ENCODE results near the gene SUPT3H. TPM values are rescaled to one million over a fixed set of nuclear protein-coding genes. Genes with fewer than 3 reads are reported as not detected.
A peak's percentile ranks its signal among the peaks of the same experiment; 100 is the strongest.

SUPT3H gene
- 5.3 and 8.2 TPM in 2 replicates for total RNA-seq (2014; rRNA removed; shearing (Covaris generic))

DNA sequence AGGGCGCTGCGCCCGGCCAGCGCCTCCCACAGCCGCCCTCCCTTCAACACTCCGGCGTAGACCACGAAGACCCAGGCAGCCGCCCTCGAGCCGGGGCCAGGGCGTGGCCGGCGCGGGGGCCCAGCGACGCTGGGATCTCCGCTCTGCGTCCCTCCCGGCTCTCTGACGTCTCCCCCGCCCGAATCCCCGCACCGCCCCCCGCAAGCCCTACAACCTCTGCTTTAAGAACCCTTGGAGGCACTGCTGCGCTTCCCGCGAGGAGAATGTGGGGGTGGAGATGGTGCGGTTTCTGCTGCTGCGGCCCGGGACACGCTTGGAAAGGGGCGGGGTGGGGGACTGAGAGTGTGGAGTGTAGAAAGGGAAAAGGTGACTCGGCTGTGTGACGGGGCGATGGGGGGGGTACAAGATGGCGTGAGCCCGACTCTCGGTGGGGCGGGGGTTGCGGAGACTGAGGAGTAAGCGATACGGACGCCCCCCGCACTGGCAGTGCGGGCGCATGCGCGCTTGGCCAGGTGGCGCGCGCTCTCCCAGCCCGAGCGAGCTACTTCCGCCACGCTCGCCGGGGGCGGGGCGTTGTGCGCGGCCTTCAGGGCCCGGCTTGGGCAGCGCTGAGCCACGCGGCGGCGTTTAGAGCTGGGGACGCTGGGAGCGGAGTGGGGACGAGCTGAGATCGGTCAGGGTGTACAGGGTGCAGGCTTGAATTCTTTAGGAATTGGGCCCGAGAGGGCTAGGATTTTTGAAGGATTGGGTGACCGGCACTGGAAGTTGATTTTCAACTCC, at the start of gene SUPT3H:
SUPT3H (minus strand) TSS at position 381 of the 780 bp plus-strand sequence.
- DNase-seq (ENCODE audit: low spot score): peak; percentile 83

DNA sequence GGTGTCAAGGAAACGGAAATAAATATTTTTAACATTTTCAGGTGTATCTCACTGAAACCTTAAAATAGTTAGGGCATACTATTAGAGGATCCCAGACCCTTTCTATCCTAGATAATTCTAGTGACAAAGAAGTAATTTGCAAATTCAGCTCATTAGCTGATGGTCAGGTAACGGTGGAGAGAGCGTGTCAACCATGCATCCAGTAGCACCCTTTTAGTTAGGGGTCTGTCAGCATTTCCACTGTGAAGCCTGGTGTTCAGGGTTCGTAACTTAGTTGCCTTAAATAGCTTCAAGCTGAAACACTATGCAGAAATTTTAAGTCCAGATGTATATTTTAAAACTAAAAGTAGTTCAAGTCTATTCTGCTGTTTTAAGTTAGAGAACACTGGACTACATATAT, 48.5 kb upstream of the SUPT3H start:
- no peak for DNase-seq (ENCODE audit: low spot score)

DNA sequence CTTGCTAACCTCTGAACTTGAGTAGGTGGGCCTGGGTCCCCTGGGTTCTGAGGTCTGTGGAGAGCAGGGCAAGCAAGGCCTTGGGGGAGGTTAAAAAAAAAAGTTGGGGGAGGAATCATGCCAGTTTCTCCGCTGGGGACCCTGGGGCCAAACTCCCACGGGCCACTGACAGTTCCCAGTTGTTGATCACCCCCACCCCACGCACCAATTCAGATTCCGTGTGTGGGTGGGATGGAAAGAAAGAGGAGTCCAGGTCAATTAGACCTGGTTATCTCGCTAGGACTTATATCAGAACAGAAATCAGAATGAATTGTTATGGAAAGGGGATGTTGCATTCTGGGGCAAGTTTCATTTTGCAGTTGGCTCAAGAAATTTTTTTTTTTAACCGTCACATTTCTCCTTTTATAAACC, 46.7 kb upstream of the SUPT3H start:
- no peak for DNase-seq (ENCODE audit: low spot score)

DNA sequence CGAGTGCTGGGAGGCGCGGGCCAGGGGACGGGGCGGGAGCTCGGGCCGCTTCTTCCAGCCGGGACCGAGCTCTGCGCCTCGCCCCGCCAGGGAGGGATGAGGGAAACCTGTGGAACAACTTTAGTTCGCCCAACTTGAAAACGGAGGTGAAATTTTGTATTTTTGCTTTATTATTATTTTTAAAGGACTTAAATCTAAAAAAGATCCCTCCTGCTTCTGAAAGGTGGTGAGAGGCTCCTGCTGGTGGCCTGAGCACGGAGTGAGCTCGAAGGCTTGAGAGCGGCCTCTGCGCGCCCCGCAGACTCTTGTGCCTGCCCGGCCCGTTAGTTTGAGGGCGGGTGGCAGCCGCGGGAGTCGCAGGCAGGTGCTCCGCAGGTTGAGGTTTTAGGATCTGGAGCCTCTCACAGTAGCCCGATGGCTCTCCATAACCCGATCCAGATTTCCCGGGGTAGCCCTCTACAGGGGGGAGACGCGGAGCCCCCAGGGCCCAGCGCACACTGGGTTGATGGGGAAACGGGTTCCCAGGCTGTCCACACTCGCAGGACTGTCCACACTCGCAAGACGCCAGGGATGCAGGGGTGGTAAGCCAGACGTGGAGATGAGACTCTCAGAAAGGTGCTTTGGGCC, 46.2 kb upstream of the SUPT3H start:
- DNase-seq (ENCODE audit: low spot score): no peak

DNA sequence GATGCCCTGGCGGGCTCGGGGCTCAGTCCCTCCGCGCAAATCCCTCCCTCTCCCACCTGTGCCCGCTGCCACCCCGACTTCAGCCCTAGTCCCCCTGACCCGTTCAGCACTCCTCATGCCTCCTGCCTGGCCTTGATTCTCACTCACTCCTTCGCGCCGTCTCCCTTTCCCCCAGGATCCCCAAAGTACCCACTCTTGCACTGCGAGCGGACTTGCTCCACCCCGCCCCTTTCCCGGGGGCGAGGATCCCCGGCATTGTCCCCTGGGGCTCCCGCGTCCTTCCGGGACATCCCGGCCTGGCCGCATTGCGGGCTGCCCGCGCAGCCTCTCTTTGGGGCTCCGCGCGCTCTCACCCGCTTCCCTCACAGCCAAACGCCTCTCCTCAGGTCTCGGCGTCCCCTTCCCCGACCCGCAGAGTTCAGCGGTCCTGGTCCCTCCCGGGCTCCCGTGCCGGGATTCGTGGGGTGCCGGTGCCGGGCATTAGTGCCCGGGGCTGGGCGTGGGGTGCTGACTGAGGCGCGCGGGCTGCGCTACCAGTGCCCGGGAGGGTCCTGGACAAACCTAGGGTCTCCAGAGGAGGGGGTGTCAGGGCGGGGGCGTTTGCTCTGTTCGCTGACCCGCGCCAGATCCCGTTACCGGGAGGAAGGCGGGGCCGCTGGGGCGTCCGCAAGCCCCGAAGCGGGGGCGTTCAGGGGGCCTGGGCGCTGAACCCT, 45.5 kb upstream of the SUPT3H start:
- DNase-seq (ENCODE audit: low spot score): no peak

DNA sequence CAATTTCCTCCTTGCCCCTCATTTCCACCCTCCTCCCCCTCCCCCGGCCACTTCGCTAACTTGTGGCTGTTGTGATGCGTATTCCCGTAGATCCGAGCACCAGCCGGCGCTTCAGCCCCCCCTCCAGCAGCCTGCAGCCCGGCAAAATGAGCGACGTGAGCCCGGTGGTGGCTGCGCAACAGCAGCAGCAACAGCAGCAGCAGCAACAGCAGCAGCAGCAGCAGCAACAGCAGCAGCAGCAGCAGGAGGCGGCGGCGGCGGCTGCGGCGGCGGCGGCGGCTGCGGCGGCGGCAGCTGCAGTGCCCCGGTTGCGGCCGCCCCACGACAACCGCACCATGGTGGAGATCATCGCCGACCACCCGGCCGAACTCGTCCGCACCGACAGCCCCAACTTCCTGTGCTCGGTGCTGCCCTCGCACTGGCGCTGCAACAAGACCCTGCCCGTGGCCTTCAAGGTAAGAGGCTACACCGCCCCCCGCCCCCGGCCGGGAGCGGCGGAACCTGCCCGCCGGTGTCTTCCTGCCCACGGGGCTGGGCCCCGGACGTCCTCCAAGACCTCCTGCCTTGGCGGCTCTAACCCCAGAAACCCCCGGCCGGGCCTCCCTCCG, 44.9 kb upstream of the SUPT3H start:
- no peak for DNase-seq (ENCODE audit: low spot score)

DNA sequence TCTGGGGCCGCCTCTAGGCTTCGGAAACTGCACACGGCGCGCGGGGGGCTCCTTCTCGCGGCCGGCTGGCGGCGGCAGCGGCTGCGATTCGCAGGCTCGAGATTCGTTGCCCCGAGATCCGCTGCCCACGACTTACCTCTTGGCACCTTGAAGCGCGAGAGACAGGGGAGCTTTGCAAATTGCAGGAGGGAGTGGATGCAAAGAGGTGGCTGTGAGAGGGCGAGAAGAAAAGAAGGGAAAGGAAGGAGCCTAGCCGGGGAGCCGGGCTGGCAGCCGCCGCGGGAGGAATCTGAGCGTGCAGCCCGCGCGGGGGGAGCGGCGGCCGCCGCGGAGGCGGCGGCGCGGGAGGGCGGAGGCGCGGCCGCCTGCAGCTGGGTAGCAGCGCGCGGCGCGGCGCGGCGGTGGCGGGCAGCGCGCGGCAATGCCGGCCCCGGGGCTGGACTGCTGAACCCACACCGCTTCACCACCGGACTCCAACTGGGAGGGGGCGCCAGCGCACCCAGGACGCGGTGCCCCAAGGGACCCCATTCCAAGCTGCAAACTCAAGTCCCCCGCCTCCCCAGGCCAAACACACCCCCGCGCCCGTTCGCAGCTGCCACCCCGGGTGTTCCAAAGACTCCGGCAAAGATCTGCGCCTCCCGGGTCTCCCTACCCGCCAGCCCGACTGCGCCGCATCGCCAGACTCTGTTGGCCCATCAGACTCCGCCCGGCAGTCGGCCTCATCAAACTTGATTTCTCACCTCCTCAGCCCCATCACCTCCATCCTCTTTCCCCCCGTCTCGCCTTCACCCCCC, 44.2 kb upstream of the SUPT3H start:
- DNase-seq (ENCODE audit: low spot score): peak; percentile 40

DNA sequence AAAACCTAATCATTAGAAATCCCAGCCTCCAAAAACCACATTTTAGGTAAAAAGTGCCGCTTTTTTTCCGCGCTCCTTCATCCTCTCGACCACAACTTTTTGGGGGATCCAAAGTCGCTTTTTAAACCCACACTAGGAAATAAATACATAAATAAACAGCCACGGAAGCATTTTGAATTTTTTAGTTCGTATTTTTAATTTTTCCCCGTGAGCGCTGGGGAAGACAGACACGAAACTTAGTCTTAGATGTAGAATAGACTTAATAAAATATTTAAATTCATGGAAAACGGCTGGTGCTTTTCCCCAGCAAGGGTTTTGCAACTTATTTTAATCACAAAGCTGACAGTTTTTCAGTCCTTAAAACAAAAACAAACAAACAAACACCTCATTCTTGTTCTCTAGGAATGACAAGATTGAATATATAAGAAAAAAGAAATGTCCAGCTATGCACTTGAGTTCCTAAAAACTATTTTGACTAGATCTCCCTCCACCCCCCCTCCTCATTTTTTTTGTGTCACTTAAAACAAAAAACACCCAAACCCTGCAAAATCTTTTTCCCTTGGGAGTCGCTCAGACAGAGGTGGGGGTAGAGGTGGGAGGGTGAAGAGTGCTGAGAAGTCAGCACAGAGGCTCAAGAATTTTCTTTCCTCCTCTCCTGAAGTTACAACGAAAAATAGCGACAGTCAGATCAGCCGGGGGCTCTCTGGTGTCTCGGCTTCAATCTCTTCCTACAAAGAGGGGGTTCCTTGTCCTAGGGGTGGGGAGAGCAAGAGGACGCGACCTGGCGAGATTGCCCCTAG, 43.4 kb upstream of the SUPT3H start:
- no peak for DNase-seq (ENCODE audit: low spot score)

DNA sequence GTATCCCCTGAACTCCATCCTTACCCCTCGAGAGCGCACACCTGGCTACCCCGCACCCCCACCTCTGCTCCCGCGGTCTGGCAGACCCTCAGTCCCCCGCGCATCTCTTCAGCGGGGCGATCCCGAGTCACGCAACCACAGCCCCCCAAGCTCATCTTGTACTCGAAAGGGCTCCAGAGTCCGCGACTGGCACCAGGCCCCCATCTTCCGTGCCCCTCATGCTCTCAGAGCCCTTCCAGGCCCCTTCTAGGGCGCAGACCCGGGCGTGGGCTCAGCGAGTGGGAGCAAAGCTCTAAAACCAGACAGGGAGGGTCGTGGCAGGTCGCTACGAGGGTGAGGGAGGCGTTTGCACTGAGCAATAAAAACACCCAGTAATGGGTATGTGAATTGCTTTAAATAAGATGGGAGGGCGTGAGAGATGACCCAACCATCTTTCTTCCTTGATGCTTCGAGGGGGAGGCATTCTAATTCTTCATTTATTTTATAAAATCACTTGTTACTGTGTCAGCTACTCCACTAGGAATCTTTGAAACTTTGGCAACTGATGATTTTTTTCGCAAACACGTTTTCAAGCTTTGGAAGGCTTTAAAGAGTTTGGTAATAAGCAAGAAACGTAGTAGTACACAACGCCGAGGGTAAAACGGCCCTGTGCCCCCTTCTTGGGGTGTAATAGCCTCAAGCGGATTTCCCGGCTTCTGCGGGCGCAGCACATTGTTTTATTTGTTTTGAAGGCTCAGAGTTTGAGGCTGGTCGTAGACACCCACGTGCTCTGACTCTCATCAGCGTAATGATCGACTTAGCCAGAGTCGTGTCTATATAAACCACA, 42.6 kb upstream of the SUPT3H start:
- DNase-seq (ENCODE audit: low spot score): no peak

DNA sequence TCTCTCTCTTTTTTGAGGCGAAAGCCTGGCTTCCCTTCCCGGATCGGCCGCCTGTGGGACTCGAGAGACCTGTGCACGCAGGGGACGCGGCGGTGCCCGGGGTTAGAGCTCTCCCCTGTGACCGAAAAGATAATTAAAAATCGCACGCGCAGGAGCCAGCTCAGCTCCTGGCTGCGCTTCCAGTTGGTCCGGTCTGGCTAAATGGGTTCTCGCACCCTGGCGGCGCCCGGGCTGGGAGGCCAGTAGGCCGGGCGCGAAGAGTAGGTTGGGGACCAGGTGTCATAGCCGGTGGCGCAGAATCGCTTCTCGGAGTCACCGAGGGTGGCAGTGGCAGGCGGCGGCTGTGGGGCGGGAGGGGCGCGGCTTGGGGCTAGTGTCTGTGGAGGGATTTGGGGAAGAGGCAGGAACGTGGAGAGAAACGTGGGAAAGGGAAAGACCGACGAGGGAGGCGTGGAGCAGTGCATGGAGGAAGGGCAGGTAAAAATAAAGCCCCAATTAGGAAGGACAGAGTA, 41.9 kb upstream of the SUPT3H start:
- no peak for DNase-seq (ENCODE audit: low spot score)

DNA sequence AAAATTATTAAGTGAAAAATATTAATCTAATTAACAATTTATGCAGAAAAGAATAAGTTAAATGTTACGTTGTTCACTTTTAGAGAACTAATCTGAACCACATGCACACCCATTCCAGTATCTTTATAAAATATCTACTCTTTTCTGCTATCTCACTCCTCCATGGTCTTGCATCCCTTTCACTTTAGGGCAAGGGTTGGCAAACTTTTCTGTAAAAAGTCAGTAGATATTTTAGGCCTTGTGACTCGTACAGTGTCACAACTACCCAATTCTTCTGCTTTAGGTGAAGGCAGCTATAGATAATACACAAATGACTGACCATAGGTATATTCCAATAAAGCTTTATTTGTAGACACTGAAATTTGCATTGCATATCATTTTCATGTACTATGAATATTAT, 39.7 kb upstream of the SUPT3H start:
- DNase-seq (ENCODE audit: low spot score): no peak

DNA sequence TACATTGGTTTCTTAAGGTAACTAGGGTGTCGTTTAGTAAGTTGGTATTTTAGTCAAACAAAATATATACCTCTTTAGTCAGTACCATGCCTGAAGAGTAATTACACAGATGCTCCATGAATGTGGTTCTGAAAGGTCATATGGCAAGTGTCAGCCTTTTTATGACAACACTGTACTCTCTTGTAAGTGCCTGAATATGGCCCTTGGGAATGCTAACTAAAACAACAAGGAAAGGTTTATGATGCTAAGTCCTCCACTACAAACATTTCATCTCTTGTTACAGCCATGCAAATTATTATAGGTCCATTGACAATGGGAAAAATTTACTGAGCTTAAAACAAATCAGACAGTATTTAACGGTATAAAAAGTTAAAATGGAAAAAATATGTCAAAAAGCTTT, 39.0 kb upstream of the SUPT3H start:
- DNase-seq (ENCODE audit: low spot score): no peak

DNA sequence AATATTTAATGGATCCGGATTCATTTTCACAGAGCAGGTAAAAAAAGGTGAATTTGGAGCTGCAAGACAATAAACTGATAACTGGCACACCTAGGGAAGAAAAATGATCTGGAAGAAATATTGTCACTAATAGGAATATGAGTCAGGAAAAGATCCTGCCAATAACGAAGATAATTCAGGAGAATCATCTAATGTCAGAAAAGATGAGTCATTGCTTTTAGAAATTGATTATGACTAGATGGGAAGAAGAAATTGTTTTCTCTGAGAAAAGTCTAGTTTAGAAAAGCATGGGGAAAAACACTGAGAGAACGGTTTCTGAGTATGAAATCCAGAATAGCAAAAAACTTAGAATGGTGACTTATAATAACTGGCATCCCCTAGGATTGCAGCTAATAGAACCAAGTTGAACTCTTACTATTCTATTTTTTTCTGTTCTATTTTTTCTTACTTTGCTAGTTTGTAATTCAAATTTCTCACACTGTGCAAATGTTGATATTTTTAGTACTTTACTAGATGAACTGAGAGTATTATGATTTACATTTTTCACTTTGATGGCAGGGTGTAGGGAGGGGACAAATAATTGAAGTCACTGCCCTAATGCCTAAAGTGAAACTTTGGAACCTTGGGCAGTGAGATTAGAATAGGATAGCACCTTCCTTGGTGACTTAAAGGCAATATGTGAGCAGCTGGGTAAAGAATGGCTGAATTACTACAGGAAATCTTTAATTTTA, 38.2 kb upstream of the SUPT3H start:
- DNase-seq (ENCODE audit: low spot score): no peak

DNA sequence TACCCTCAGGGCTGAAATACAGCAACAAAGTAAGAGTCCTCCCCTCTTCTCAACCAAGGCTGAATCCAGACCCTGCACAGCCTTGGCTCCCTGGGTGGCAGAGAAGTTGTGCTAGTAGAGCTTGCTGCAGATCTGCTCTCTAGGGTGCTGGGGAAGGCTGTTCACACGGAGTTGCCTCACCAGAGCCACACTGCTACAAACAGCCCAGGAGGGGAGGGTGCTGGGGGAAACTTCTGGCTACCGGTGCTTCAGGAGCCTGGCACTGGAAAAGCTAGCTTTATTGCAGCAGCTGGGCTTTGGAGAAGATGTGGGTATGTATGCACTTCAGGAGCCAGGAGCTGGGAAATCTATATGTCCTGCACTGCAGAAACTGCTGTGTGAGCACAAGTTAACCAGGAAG, 37.6 kb upstream of the SUPT3H start:
- no peak for DNase-seq (ENCODE audit: low spot score)

DNA sequence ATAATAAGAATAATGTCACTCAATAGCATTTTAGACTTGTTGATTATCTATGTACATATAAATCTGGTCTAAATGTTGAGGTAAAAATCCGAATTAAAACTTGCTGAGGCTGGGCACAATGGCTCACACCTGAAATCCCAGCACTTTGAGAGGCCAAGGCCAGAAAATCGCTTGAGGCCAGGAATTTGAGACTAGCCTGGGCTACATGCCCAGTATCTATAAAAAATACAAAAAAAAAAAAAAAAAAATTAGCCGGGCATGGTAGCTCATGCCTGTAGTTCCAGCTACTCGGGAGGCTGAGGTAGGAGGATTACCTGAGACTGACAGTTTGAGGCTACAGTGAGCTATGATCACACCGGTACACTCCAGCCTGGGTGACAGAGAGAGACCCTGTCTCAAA, 34.2 kb upstream of the SUPT3H start:
- no peak for DNase-seq (ENCODE audit: low spot score)

DNA sequence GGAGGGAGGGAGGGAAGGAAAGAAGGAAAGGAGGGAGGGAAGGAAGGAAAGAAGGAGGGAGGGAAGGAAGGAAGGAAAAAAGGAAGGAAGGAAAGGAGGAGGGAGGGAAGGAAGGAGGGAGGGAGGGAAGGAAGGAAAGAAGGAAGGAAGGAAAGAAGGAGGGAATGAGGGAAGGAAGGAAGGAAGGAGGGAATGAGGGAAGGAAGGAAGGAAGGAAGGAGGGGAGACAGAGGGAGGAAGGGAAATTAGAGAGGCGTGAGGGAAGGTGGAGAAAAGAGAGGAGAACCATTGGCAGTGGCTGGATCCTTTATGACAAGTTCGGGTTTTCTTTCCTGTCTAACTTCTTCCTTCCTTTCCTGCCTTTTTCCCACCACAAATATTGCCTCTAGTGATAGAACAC, 22.3 kb upstream of the SUPT3H start:
- DNase-seq (ENCODE audit: low spot score): no peak

DNA sequence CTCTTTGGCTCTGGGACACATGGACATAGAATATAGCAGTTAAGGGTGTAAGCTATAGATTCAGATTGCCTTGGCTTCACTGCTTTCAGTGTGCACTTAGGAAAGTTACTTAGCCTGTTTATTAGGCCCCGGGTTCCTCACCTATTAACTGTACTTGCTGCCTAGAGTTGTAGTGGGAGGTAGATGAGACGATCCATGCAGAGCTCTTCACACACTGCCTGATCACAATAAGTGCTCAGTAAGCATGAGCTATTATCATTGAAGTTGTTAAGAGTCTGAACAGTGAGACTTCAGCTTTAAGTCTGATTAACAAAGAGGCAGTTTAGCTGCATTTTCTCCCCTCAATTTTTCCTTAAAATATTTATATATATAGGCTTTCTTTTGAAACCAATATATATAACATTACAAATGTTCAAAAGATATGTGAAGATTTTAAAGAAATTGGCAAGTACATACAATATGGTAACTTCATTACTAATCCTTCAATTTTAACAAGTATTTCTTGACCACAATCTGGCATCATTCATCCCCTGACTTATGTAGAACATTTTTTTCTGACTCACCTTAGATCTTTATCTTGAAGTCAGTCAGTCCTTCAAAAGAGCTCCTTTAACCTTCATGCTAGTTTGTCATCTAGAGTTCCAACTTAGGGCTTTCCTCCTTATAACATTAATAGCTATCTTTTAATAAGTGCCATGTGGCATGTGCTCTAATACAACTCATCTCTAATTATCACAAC, 20.5 kb upstream of the SUPT3H start:
- no peak for DNase-seq (ENCODE audit: low spot score)

DNA sequence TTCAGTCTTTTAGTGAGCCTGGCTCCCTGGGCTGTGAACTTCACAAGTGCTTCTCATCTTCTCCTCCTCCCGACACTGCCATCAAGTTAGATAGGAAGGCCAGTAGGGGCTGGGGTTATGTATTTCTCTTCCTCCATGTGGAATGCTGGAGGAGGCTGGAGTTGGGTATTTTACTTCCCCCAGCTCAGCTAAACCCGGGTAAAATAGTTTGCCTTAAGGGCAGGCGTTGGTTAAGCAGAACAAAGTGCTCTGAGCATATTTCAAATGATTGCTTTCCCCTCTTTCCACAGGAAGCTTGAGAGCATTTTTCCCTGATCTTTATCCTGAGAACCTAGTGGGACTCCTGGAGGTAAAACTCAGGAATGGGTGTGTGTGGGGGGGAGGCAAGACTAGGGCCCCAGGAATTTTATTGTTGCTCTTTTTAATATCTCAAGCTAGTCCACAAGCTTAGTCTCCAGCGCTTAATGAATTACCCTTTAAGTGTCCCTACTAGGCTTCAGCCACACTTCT, 16.9 kb upstream of the SUPT3H start:
- DNase-seq (ENCODE audit: low spot score): no peak

Data from A172 (cell line).